ENCODE results near the gene NSUN4. TPM values are rescaled to one million over a fixed set of nuclear protein-coding genes. Genes with fewer than 3 reads are reported as not detected.
A peak's percentile ranks its signal among the peaks of the same experiment; 100 is the strongest.

The NSUN4 gene
- total and polyA plus RNA-seq, 2 of the 13 experiments (the other 11 are each of a cell fraction or from before 2014, with no cell fraction given) = 21.5 to 23.5 TPM

DNA sequence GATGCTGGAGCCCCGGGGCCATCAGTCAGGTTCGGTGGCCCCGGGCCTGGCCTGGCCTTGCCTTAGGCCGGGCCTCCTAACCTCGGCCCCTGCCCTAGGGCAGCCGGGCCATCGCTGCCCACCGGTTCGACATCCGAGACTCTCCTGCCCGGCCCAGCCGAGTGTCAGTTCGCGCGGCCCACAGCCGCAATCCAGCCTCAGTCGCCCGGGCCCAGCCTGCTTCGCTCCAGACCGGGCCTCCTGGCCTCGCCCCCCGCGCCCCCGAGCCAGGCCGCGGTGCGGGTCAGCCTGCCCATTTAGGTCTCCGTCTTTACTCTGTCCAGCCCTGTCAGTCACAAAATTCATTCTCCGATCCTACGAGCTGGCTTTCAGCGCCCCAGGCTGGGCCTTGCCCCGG lies 38.0 kb upstream of the NSUN4 start (continued):
- TF ChIP-seq ZNF138 (CRISPR knock-in tag; IDR thresholded peaks at IDR 0.05; ENCODE audit: low read depth) (no peak; the same call in 1 of the 2 replicates), ATF7-NPFF (CRISPR knock-in tag; IDR thresholded peaks at IDR 0.05; ENCODE audit: low read depth) (no peak), NR2F6 (IDR thresholded peaks at IDR 0.05) (no peak), NR2F6 (CRISPR knock-in tag; IDR thresholded peaks at IDR 0.05) (0 out of 2 replicates have a peak, but pooled peaks have one; percentile 4), UBTF (CRISPR knock-in tag; IDR thresholded peaks at IDR 0.05) (peak; percentile 66; the same call in 1 of the 2 replicates), MBNL3 (CRISPR knock-in tag; conservative IDR thresholded peaks at IDR 0.05) (no peak), REXO4 (CRISPR knock-in tag; IDR thresholded peaks at IDR 0.05; ENCODE audit: borderline replicate concordance) (0 out of 2 replicates have a peak, but pooled peaks have one; percentile 35), IKZF1 (IDR thresholded peaks at IDR 0.05) (no peak), RAD51 (IDR thresholded peaks at IDR 0.05; ENCODE audit: borderline replicate concordance) (no peak), HDAC2 (CRISPR knock-in tag; IDR thresholded peaks at IDR 0.05) (no peak), ZIK1 (CRISPR knock-in tag; IDR thresholded peaks at IDR 0.05; ENCODE audit: borderline replicate concordance, low read depth) (peak; percentile 13; the same call in 1 of the 2 replicates), ZNF414 (CRISPR knock-in tag; IDR thresholded peaks at IDR 0.05) (peak; percentile 88; the same call in 1 of the 2 replicates), MXD3 (CRISPR knock-in tag; IDR thresholded peaks at IDR 0.05) (peak; percentile 29; the same call in 1 of the 2 replicates), PHF21A (CRISPR knock-in tag; IDR thresholded peaks at IDR 0.05) (no peak)
- TF ChIP-seq, protein P1, sequence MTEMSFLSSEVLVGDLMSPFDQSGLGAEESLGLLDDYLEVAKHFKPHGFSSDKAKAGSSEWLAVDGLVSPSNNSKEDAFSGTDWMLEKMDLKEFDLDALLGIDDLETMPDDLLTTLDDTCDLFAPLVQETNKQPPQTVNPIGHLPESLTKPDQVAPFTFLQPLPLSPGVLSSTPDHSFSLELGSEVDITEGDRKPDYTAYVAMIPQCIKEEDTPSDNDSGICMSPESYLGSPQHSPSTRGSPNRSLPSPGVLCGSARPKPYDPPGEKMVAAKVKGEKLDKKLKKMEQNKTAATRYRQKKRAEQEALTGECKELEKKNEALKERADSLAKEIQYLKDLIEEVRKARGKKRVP (CRISPR knock-in tag; IDR thresholded peaks at IDR 0.05) = no peak
- TF ChIP-seq, protein P2, sequence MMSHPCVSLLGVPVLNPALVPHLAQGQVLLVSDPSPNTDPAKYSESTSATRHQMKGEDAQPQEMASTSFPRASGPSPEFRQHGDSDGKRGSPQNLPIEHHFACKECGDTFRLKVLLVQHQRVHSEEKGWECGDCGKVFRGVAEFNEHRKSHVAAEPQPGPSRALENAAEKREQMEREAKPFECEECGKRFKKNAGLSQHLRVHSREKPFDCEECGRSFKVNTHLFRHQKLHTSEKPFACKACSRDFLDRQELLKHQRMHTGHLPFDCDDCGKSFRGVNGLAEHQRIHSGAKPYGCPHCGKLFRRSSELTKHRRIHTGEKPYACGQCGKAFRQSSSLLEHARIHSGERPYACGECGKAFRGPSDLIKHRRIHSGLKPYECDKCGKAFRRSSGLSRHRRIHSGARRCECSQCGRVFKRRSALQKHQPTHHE (CRISPR knock-in tag; IDR thresholded peaks at IDR 0.05; ENCODE audit: borderline replicate concordance) = 0 out of 2 replicates have a peak, but pooled peaks have one; percentile 34
- TF ChIP-seq, protein P3, sequence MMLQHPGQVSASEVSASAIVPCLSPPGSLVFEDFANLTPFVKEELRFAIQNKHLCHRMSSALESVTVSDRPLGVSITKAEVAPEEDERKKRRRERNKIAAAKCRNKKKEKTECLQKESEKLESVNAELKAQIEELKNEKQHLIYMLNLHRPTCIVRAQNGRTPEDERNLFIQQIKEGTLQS (CRISPR knock-in tag; IDR thresholded peaks at IDR 0.05) = 0 out of 2 replicates have a peak, but pooled peaks have one; percentile 40
- TF ChIP-seq, protein P4, sequence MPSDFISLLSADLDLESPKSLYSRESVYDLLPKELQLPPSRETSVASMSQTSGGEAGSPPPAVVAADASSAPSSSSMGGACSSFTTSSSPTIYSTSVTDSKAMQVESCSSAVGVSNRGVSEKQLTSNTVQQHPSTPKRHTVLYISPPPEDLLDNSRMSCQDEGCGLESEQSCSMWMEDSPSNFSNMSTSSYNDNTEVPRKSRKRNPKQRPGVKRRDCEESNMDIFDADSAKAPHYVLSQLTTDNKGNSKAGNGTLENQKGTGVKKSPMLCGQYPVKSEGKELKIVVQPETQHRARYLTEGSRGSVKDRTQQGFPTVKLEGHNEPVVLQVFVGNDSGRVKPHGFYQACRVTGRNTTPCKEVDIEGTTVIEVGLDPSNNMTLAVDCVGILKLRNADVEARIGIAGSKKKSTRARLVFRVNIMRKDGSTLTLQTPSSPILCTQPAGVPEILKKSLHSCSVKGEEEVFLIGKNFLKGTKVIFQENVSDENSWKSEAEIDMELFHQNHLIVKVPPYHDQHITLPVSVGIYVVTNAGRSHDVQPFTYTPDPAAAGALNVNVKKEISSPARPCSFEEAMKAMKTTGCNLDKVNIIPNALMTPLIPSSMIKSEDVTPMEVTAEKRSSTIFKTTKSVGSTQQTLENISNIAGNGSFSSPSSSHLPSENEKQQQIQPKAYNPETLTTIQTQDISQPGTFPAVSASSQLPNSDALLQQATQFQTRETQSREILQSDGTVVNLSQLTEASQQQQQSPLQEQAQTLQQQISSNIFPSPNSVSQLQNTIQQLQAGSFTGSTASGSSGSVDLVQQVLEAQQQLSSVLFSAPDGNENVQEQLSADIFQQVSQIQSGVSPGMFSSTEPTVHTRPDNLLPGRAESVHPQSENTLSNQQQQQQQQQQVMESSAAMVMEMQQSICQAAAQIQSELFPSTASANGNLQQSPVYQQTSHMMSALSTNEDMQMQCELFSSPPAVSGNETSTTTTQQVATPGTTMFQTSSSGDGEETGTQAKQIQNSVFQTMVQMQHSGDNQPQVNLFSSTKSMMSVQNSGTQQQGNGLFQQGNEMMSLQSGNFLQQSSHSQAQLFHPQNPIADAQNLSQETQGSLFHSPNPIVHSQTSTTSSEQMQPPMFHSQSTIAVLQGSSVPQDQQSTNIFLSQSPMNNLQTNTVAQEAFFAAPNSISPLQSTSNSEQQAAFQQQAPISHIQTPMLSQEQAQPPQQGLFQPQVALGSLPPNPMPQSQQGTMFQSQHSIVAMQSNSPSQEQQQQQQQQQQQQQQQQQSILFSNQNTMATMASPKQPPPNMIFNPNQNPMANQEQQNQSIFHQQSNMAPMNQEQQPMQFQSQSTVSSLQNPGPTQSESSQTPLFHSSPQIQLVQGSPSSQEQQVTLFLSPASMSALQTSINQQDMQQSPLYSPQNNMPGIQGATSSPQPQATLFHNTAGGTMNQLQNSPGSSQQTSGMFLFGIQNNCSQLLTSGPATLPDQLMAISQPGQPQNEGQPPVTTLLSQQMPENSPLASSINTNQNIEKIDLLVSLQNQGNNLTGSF (CRISPR knock-in tag; IDR thresholded peaks at IDR 0.05) = peak; percentile 78; the same call in 1 of the 2 replicates

Measured in HepG2 (cell line).